Measurements from ENCODE around the gene SND1. TPM values are rescaled to one million over a fixed set of nuclear protein-coding genes. Genes with fewer than 3 reads are reported as not detected.

Gene SND1
- total RNA-seq, 1 experiment from 2014 or later = 218 TPM

DNA sequence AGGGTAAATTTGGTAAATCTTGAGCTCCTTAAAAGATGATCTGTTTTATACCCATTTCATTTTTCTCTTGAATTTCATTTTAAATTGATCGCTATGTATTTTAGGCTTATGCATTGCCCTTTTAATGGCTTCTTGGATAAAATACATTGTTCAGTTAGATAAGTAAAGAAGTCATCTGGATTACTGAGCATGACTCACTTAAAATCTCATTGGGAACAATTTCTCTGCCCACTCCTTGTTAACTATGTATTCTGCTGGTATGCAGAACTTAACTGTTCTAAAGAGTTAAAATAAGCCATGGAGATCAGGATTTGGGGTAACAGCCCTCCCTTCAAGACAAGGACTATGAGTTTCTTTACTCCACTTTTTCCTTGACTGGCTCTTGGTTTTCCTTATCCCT, 134.2 kb downstream of the SND1 start:
- Mint-ChIP-seq H3K4me1 (peaks cover 39 to 41% of the 10 kb centered on the region in 2 experiments), H3K36me3 (ENCODE audit: insufficient read depth in 1 of 3, low read depth in 3 of 3) (peaks cover 0 to 8% (median 4%) of the 10 kb centered on the region in 3 experiments; a peak in 3 of 7 replicates), H3K9me3 (no peaks in the 10 kb centered on the region), H3K4me3 (no peak overlapping the region), H3K27me3 (ENCODE audit: low read depth) (no peaks in the 10 kb centered on the region; the same call in 1 of the 2 replicates), H3K27ac (0 out of 7 replicates have a peak overlapping the region, but pooled peaks of 1 of the 3 experiments have one; percentile 17)
- no peak overlapping the region for H2AK5ac ChIP-seq (ENCODE audit: insufficient read length, low read length)
- H4K5ac ChIP-seq (ENCODE audit: insufficient read length, low read depth, low read length) = no peak overlapping the region
- no peak overlapping the region for H2AFZ ChIP-seq (ENCODE audit: low read length)
- no CpG with 5 or more reads among the region's 1 CpG for WGBS (ENCODE audit: extremely low coverage, insufficient read length, low lambda C conversion rate)
- H3K79me2 ChIP-seq (ENCODE audit: insufficient read depth, low read length) = peaks cover 1% of the 10 kb centered on the region; the same call in 1 of the 2 replicates
- no peak overlapping the region for H2BK5ac ChIP-seq (ENCODE audit: insufficient read length, low read length)
- H3K4me1 ChIP-seq (ENCODE audit: insufficient read depth, low read length) = peaks cover 2% of the 10 kb centered on the region; the same call in 1 of the 2 replicates
- H3K18ac ChIP-seq (ENCODE audit: insufficient read length, low read depth, low read length) = no peak overlapping the region
- no peak overlapping the region for H2BK120ac ChIP-seq (ENCODE audit: low read depth, low read length, poor library complexity, severe bottlenecking)
- H2BK20ac ChIP-seq (ENCODE audit: low read depth, low read length, poor library complexity, severe bottlenecking) = no peak overlapping the region
- H3K14ac ChIP-seq (ENCODE audit: insufficient read depth, low read length) = no peak overlapping the region
- no peak overlapping the region for H2BK15ac ChIP-seq (ENCODE audit: low read depth, low read length)
- H4K91ac ChIP-seq (ENCODE audit: insufficient read length, low read depth, low read length) = no peak overlapping the region
- DNase-seq = no peak
- no peaks in the 10 kb centered on the region for H3K79me1 ChIP-seq (ENCODE audit: insufficient read depth, low read depth, low read length, poor library complexity, severe bottlenecking)
- no peak overlapping the region for H3K56ac ChIP-seq (ENCODE audit: insufficient read length, low read depth, low read length)
- no peaks in the 10 kb centered on the region for H3K27me3 ChIP-seq (ENCODE audit: insufficient read depth, low read length)
- no peak overlapping the region for H2BK12ac ChIP-seq (ENCODE audit: insufficient read length, low read depth, low read length)
- no peak overlapping the region for H3K4me2 ChIP-seq (ENCODE audit: insufficient read depth, insufficient read length, low read length)
- no peak overlapping the region for H3T11ph ChIP-seq (ENCODE audit: low read length)
- no peak overlapping the region for H4K8ac ChIP-seq (replicated peaks; ENCODE audit: insufficient read length, low read depth, low read length)
- no peaks in the 10 kb centered on the region for H4K20me1 ChIP-seq (ENCODE audit: control insufficient read depth, insufficient read depth, insufficient read length)
- H3K23ac ChIP-seq (ENCODE audit: insufficient read length, low read depth, low read length) = no peak overlapping the region
- H3K27ac ChIP-seq (ENCODE audit: insufficient read length, low read depth, low read length) = no peak overlapping the region
- H3K4ac ChIP-seq (ENCODE audit: low read depth, low read length) = no peak overlapping the region
- no peaks in the 10 kb centered on the region for H3K23me2 ChIP-seq (ENCODE audit: insufficient read length, low read depth, low read length, poor library complexity, severe bottlenecking)
- H3K9ac ChIP-seq (ENCODE audit: extremely low read depth, insufficient read length, low read length) = no peak overlapping the region
- no peaks in the 10 kb centered on the region for H3K9me3 ChIP-seq (ENCODE audit: control insufficient read depth, low read depth, low read length)
- TF ChIP-seq, protein P1, sequence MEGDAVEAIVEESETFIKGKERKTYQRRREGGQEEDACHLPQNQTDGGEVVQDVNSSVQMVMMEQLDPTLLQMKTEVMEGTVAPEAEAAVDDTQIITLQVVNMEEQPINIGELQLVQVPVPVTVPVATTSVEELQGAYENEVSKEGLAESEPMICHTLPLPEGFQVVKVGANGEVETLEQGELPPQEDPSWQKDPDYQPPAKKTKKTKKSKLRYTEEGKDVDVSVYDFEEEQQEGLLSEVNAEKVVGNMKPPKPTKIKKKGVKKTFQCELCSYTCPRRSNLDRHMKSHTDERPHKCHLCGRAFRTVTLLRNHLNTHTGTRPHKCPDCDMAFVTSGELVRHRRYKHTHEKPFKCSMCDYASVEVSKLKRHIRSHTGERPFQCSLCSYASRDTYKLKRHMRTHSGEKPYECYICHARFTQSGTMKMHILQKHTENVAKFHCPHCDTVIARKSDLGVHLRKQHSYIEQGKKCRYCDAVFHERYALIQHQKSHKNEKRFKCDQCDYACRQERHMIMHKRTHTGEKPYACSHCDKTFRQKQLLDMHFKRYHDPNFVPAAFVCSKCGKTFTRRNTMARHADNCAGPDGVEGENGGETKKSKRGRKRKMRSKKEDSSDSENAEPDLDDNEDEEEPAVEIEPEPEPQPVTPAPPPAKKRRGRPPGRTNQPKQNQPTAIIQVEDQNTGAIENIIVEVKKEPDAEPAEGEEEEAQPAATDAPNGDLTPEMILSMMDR (conservative IDR thresholded peaks at IDR 0.05) = no peak

Data from H9 (cell line).